Spleen (tissue), 7 donors: ENCODE data around the gene SRRM2.

Experiments used
- CTCF ChIP-seq, 11 experiments: fragments of 200-600 bp in 7 of 11; fragments of 450-650 bp in 4 of 11; sonication (generic) in 4 of 11; IDR thresholded peaks in 8 of 11; conservative IDR thresholded peaks in 3 of 11; 1 replicate in 7 of 11; 2 replicates in 4 of 11; pipeline versions ENCODE4 v1.4.0 to v1.8.0; 2016 to 2021; ENCODE audit warnings: antibody characterized with exemption in 11 of 11, inconsistent platforms in 4 of 11, mild to moderate bottlenecking in 1 of 11
- POLR2AphosphoS5 ChIP-seq, 3 donors: sonication (generic); formaldehyde crosslinking; IDR thresholded peaks; one replicate each; pipeline ENCODE4 v1.5.1; 2017; ENCODE audit warnings: antibody characterized with exemption in 3 of 3
- donor health status: DM: no; HTN: no; CAD: no; lungs with moderate emphysema.
- donor health status: DM: no; HTN: no; CAD: no.
- donor health status: DM: no; HTN: no; CAD: no.

GRCh38 chr16:2755158-2755557 is 2.7 kb downstream of the SRRM2 start:
- TF ChIP-seq CTCF (IDR thresholded peaks at IDR 0.05 in 8 of 11, conservative IDR thresholded peaks at IDR 0.05 in 3 of 11) (no peak), POLR2AphosphoS5 (IDR thresholded peaks at IDR 0.05) (no peak)
